IMR-90 (cell line): ENCODE data around the gene RRP1. TPM values are rescaled to one million over a fixed set of nuclear protein-coding genes. Genes with fewer than 3 reads are reported as not detected.

Experiments
- ATAC-seq: fragments of 200-7000 bp; cut with Tn5 transposase; 2 replicates; pipeline ENCODE4 v1.9.1; 2020; ENCODE audit warnings: low read depth, mild to moderate bottlenecking, moderate library complexity
- BruUV-seq: library from RNA; stranded (reverse); fragments of 400-500 nt; replicated peaks from 2 replicates; lab custom pipeline; 2021; lab: Mats Ljungman, UMichigan
- CTCF ChIA-PET: fragments of 300-600 bp; formaldehyde crosslinking; extraction: SDS; loops from one replicate; lab custom pipeline; 2021; ENCODE audit warnings: antibody characterized with exemption; lab: Yijun Ruan, JAX
- POLR2A ChIA-PET: fragments of 300-600 bp; sonication (Branson Sonifier 250); formaldehyde crosslinking; loops from one replicate; lab custom pipeline; 2022; ENCODE audit warnings: antibody characterized with exemption; ENCODE audit not compliant: unreplicated experiment; lab: Charles Lee
- DNase-seq: peaks from one replicate; pipeline ENCODE4 v3.0.0; 2013
- H2AFZ ChIP-seq: replicated peaks from 2 replicates; pipeline ENCODE3; 2013; ENCODE audit warnings: low read length, mild to moderate bottlenecking; ENCODE audit not compliant: poor library complexity
- H2AK5ac ChIP-seq: 2 replicates; pipeline ENCODE4 v1.6.1; 2013; ENCODE audit warnings: low read depth, low read length, inconsistent platforms
- H2AK9ac ChIP-seq: replicated peaks from 2 replicates; pipeline ENCODE3; 2013; ENCODE audit warnings: mild to moderate bottlenecking, low read depth, low read length, moderate library complexity; ENCODE audit not compliant: poor library complexity
- H2BK120ac ChIP-seq: 2 replicates; pipeline ENCODE4 v1.6.1; 2013; ENCODE audit warnings: low read depth, low read length, inconsistent platforms
- H2BK15ac ChIP-seq: 3 replicates; pipeline ENCODE4 v1.6.1; 2013; ENCODE audit warnings: low read depth, low read length, inconsistent platforms
- H2BK20ac ChIP-seq: 2 replicates; pipeline ENCODE4 v1.6.1; 2013; ENCODE audit warnings: low read depth, mild to moderate bottlenecking, inconsistent platforms, low read length, moderate library complexity
- H2BK5ac ChIP-seq: 2 replicates; pipeline ENCODE4 v1.6.1; 2013; ENCODE audit warnings: mild to moderate bottlenecking, low read depth, low read length, inconsistent platforms; ENCODE audit not compliant: poor library complexity, severe bottlenecking
- H3K14ac ChIP-seq: replicated peaks from 2 replicates; pipeline ENCODE4 v1.6.1; 2013; ENCODE audit warnings: low read depth, low read length, inconsistent platforms
- H3K18ac ChIP-seq: 2 replicates; pipeline ENCODE4 v1.6.1; 2013; ENCODE audit warnings: low read depth, low read length, control low read depth
- H3K23ac ChIP-seq: 2 replicates; pipeline ENCODE4 v1.6.1; 2013; ENCODE audit warnings: low read depth, low read length, inconsistent platforms
- H3K27ac ChIP-seq: 2 replicates; pipeline ENCODE4 v1.5.1; 2013; ENCODE audit warnings: mild to moderate bottlenecking, control low read depth, low read length; ENCODE audit not compliant: insufficient read depth
- H3K27me3 ChIP-seq: 2 replicates; pipeline ENCODE4 v1.6.1; 2013; ENCODE audit warnings: low read length; ENCODE audit not compliant: control insufficient read depth, insufficient read depth
- H3K36me3 ChIP-seq: 2 replicates; pipeline ENCODE4 v1.6.1; 2013; ENCODE audit warnings: low read length, mixed read lengths; ENCODE audit not compliant: control insufficient read depth, insufficient read depth
- H3K4ac ChIP-seq: 2 replicates; pipeline ENCODE4 v1.6.1; 2013; ENCODE audit warnings: low read depth, low read length, inconsistent platforms
- H3K4me1 ChIP-seq: 2 replicates; pipeline ENCODE4 v1.6.1; 2013; ENCODE audit warnings: low read length, mixed read lengths; ENCODE audit not compliant: control insufficient read depth, insufficient read depth
- H3K4me2 ChIP-seq: 2 replicates; pipeline ENCODE4 v1.6.1; 2013; ENCODE audit warnings: low read depth, mild to moderate bottlenecking, control low read depth, low read length, moderate library complexity
- H3K4me3 ChIP-seq: 2 replicates; pipeline ENCODE4 v1.5.1; 2013; ENCODE audit warnings: low read depth, mild to moderate bottlenecking, control low read depth, low read length, moderate library complexity; ENCODE audit not compliant: insufficient read depth
- H3K56ac ChIP-seq: 2 replicates; pipeline ENCODE4 v1.6.1; 2013; ENCODE audit warnings: low read length, inconsistent platforms; ENCODE audit not compliant: insufficient read depth; ENCODE audit errors: extremely low read depth
- H3K79me1 ChIP-seq, 2 experiments: 2 replicates each; pipeline ENCODE4 v1.6.1; 2013; ENCODE audit warnings: low read length in 2 of 2, inconsistent platforms in 1 of 2, low read depth in 1 of 2
- H3K9ac ChIP-seq: 2 replicates; pipeline ENCODE4 v1.6.1; 2013; ENCODE audit warnings: low read depth, low read length, control low read depth
- H3K9me1 ChIP-seq: 2 replicates; pipeline ENCODE4 v1.6.1; 2013; ENCODE audit warnings: low read length, inconsistent platforms; ENCODE audit not compliant: insufficient read depth
- H3K9me3 ChIP-seq: 2 replicates; pipeline ENCODE4 v1.6.1; 2013; ENCODE audit warnings: low read length; ENCODE audit not compliant: control insufficient read depth, insufficient read depth
- H4K20me1 ChIP-seq: 2 replicates; pipeline ENCODE4 v1.6.1; 2013; ENCODE audit warnings: low read length, inconsistent platforms; ENCODE audit not compliant: insufficient read depth
- H4K5ac ChIP-seq: 2 replicates; pipeline ENCODE4 v1.6.1; 2013; ENCODE audit warnings: mild to moderate bottlenecking, low read depth, low read length, control low read depth
- H4K8ac ChIP-seq, 2 experiments: 2 replicates each; pipeline ENCODE4 v1.6.1; 2013; ENCODE audit warnings: low read depth in 2 of 2, low read length in 2 of 2, control low read depth in 1 of 2, inconsistent platforms in 1 of 2
- H4K91ac ChIP-seq: 2 replicates; pipeline ENCODE4 v1.6.1; 2013; ENCODE audit warnings: low read depth, low read length, inconsistent platforms; ENCODE audit not compliant: insufficient read depth
- CEBPB ChIP-seq: IDR thresholded peaks from 2 replicates; pipeline ENCODE4 v1.6.1; 2012; ENCODE audit warnings: low read depth, low read length, improper control_type of control experiment
- MAFK ChIP-seq: IDR thresholded peaks from 2 replicates; pipeline ENCODE4 v1.6.1; 2012; ENCODE audit warnings: low read depth, low read length, improper control_type of control experiment
- MXI1 ChIP-seq: IDR thresholded peaks from 2 replicates; pipeline ENCODE4 v1.6.1; 2012; ENCODE audit warnings: low read depth, mild to moderate bottlenecking, low read length, moderate library complexity, borderline replicate concordance
- NFE2L2 ChIP-seq: fragments of 150-350 bp; IDR thresholded peaks from 2 replicates; pipeline ENCODE4 v1.6.1; 2016; ENCODE audit warnings: low read depth, mild to moderate bottlenecking, low read length
- SMC3 ChIP-seq: fragments of 150-350 bp; IDR thresholded peaks from 2 replicates; pipeline ENCODE4 v1.6.1; 2016; ENCODE audit warnings: low read depth, mild to moderate bottlenecking, antibody characterized with exemption, low read length, moderate library complexity
- WGBS, 2 experiments: methylation state at CpG; one replicate each; pipeline versions ENCODE4 v1.1.5 to v1.1.7; 2013; ENCODE audit warnings: missing lambda C conversion rate in 2 of 2; ENCODE audit not compliant: insufficient read length in 1 of 2; ENCODE audit errors: extremely low coverage in 2 of 2; 5-methylcytosine and 5-hydroxymethylcytosine counted together
- dilution Hi-C: fragments of 300-500 bp; cut with HindIII; formaldehyde crosslinking; loops from one replicate; pipeline ENCODE4 v1.14.3; 2018; ENCODE audit warnings: low sequenced_read_pairs; ENCODE audit not compliant: unreplicated experiment
- in situ Hi-C: fragments of 300-500 bp; cut with MboI; formaldehyde crosslinking; loops from 3 replicates; pipeline ENCODE4 v1.14.3; 2019; ENCODE audit warnings: low sequenced_read_pairs, inconsistent platforms, mixed read lengths
- intact Hi-C: fragments of 100-400 bp; cut with micrococcal nuclease; formaldehyde crosslinking; loops from 2 replicates; pipeline ENCODE4 v1.10.0; 2022
- polyA plus RNA-seq, 3 experiments: library from polyadenylated mRNA; depleted of rRNA; stranded (reverse); fragments of >200 nt; gene quantifications; 2 replicates each; pipeline ENCODE4 v1.2.3, GENCODE V29; 2012; ENCODE audit warnings: low replicate concordance in 1 of 3
- total RNA-seq: library from RNA; depleted of rRNA; stranded (reverse); fragments of >200 nt; gene quantifications from 2 replicates; pipeline ENCODE4 v1.2.3, GENCODE V29; 2012

Gene RRP1
- total and polyA plus RNA-seq, 2 of the 4 experiments (the other 2 are of a cell fraction): 20.2 to 23.3 TPM

DNA sequence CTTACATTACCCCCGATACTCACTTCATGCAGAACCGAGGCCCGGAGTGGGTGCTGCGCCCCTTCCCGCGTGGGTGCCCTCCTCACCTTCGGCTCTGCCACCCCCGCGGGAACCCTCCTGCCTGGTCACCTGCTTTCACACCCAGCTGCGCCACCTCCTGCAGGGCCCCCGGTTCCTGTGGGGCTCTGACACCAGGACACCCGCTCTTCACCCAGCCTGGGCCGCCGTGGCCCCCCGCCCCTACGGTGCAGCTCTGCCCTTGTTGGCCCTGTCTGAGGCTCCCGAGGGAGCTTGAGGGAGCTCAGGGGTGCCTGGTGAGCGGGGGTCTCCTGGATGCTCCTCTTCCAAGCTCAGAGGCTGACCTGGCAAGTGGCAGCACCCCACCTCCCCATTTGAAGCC lies 19.0 kb downstream of the RRP1 start:
- TF ChIP-seq MXI1 (no peak), MAFK (no peak), SMC3 (no peak), NFE2L2 (no peak), CEBPB (no peak)
- intact Hi-C loops: no loop called here
- BruUV-seq: no TSS peak

More for the DNA sequence above, 19.0 kb downstream of the RRP1 start:
- Histone ChIP-seq H3K36me3 (peaks cover 9% of the 10 kb centered on the region), H3K56ac (no peak overlapping the region), H4K20me1 (peaks cover 7% of the 10 kb centered on the region), H3K18ac (no peak overlapping the region), H4K5ac (no peak overlapping the region), H2BK120ac (no peak overlapping the region), H3K4me2 (no peak overlapping the region), H3K27me3 (no peaks in the 10 kb centered on the region), H3K23ac (no peak overlapping the region), H3K4ac (no peak overlapping the region), H2AK9ac (no peak overlapping the region), H2AK5ac (no peak overlapping the region), H3K9me1 (no peaks in the 10 kb centered on the region), H3K4me3 (no peak overlapping the region), H2BK20ac (no peak overlapping the region), H3K9me3 (no peaks in the 10 kb centered on the region), H2BK15ac (no peak overlapping the region), H3K27ac (no peak overlapping the region), H3K4me1 (peaks cover 2% of the 10 kb centered on the region; the same call in 1 of the 2 replicates), H2AFZ (no peak overlapping the region), H3K9ac (no peak overlapping the region), H2BK5ac (no peak overlapping the region), H4K8ac (no peak overlapping the region), H3K79me1 (no peaks in the 10 kb centered on the region), H3K14ac (no peak overlapping the region), H4K91ac (no peak overlapping the region)
- dilution Hi-C loops (no loop called here), in situ Hi-C loops (no loop called here)
- POLR2A ChIA-PET: no interaction called here
- WGBS, 2 experiments: 80% methylated on average over 7 of the region's 18 CpGs; no CpG with 5 or more reads in 1 of the 2 experiments
- ATAC-seq: no peak
- DNase-seq: no peak
- CTCF ChIA-PET: no interaction called here
